ENCODE measurements around the gene PCF11.

GRCh38 chr11:83158357-83158786, 1.4 kb downstream of the PCF11 start:
- TF ChIP-seq RAD21 (CRISPR knock-in tag; IDR thresholded peaks at IDR 0.05) (no peak), POLR2AphosphoS5 (IDR thresholded peaks at IDR 0.05; ENCODE audit: low read depth, low read length) (no peak), KDM1A (CRISPR knock-in tag; IDR thresholded peaks at IDR 0.05) (no peak), POLR2A (IDR thresholded peaks at IDR 0.05; ENCODE audit: insufficient read depth in 1 of 2, low read depth in 2 of 2, low read length in 2 of 2) (no peak), RORA (CRISPR knock-in tag; IDR thresholded peaks at IDR 0.05) (no peak)
